ENCODE results near the gene LOXL1. TPM values are rescaled to one million over a fixed set of nuclear protein-coding genes. Genes with fewer than 3 reads are reported as not detected.

LOXL1 gene
- total RNA-seq, 2 experiments from 2014 or later = 2.1 to 2.4 TPM

DNA sequence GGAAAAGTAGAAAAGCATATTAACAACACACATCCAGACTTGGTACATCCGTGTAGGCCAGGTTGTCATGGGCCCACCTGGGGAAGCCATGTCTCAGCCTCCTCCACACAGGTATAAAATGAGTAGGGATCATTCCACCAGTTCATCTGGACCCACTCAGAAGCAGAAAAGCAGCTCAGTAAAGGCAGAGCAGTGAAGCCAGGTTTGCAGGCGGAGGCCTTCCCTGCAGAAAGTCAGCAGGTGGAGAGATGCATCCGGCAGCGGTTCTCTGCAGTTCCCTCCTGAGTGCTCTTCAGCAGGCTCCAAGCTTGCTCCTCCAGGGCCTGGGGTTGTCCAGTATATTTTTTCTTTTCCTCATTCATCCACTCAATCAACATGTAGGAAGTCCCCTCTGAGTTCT, 22.1 kb downstream of the LOXL1 start:
- no peak for DNase-seq
- Mint-ChIP-seq H3K27me3 (no peaks in the 10 kb centered on the region), H3K27ac (no peak overlapping the region), H3K4me1 (peaks cover 3% of the 10 kb centered on the region), H3K9me3 (no peaks in the 10 kb centered on the region), H3K4me3 (no peak overlapping the region), H3K36me3 (no peaks in the 10 kb centered on the region)

DNA sequence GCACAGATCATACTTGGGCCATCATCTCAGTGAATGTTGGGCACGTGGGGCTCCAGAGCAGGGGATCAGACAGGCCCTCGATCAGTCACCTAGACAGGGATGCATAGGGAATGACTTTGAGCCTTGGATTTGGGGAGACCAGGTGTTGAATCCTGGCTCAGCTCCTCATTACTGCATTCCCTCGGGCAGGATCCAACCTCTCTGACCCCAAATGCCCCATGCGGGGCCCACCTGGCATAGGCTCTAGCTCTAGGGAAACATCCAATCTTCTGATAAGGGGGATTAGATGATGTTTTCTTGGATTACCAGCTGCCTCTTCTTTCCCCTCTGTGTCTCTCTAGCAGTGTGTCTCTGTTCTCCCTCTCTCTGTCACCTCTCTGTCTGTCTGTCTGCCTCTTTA, 22.7 kb downstream of the LOXL1 start:
- H3K36me3 Mint-ChIP-seq = no peaks in the 10 kb centered on the region
- H3K9me3 Mint-ChIP-seq = no peaks in the 10 kb centered on the region
- H3K4me1 Mint-ChIP-seq = peaks cover 3% of the 10 kb centered on the region
- no peaks in the 10 kb centered on the region for H3K27me3 Mint-ChIP-seq
- no peak for DNase-seq
- no peak overlapping the region for H3K4me3 Mint-ChIP-seq
- H3K27ac Mint-ChIP-seq = no peak overlapping the region

- Mint-ChIP-seq H3K27me3 (no peaks in the 10 kb centered on the region), H3K27ac (no peak overlapping the region), H3K4me3 (no peak overlapping the region), H3K36me3 (no peaks in the 10 kb centered on the region), H3K4me1 (peaks cover 3% of the 10 kb centered on the region), H3K9me3 (no peaks in the 10 kb centered on the region)
- no peak for DNase-seq
These were observed 23.2 kb downstream of the LOXL1 start for GRCh38 chr15:73949496-73949895.

GRCh38 chr15:73950479-73950830, 24.2 kb downstream of the LOXL1 start:
- Mint-ChIP-seq H3K27ac (no peak overlapping the region), H3K4me3 (no peak overlapping the region), H3K9me3 (no peaks in the 10 kb centered on the region), H3K4me1 (peaks cover 3% of the 10 kb centered on the region), H3K27me3 (no peaks in the 10 kb centered on the region), H3K36me3 (no peaks in the 10 kb centered on the region)
- no peak for DNase-seq

- H3K9me3 Mint-ChIP-seq = no peaks in the 10 kb centered on the region
- peaks cover 3% of the 10 kb centered on the region for H3K4me1 Mint-ChIP-seq
- H3K36me3 Mint-ChIP-seq = no peaks in the 10 kb centered on the region
- peak; percentile 73 for DNase-seq
- H3K27ac Mint-ChIP-seq = peak overlapping the region; percentile 73
- H3K27me3 Mint-ChIP-seq = no peaks in the 10 kb centered on the region
- H3K4me3 Mint-ChIP-seq = no peak overlapping the region
These were observed 24.7 kb downstream of the LOXL1 start for GRCh38 chr15:73950831-73951561.

DNA sequence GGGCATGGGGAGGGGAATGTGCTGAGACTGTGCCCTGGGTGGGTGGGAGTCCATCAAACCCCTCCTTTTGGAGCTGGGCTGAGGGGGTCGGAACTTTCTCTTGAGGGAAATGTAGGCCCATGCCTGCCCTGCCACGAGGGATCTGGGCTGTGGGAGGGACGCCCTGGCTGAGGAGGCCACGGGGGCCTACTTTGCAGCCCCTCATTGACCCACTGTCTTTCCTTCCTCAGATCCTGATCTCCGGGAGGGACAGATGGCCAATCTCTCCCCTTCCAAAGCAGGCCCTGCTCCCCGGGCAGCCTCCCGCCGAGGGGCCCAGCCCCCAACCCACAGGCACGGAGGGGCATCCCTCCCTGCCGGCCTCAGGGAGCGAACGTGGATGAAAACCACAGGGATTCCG, 25.3 kb downstream of the LOXL1 start:
- H3K27ac Mint-ChIP-seq = no peak overlapping the region
- H3K9me3 Mint-ChIP-seq = no peaks in the 10 kb centered on the region
- no peaks in the 10 kb centered on the region for H3K36me3 Mint-ChIP-seq
- no peaks in the 10 kb centered on the region for H3K27me3 Mint-ChIP-seq
- no peak overlapping the region for H3K4me3 Mint-ChIP-seq
- no peak for DNase-seq
- H3K4me1 Mint-ChIP-seq = peaks cover 4% of the 10 kb centered on the region

DNA sequence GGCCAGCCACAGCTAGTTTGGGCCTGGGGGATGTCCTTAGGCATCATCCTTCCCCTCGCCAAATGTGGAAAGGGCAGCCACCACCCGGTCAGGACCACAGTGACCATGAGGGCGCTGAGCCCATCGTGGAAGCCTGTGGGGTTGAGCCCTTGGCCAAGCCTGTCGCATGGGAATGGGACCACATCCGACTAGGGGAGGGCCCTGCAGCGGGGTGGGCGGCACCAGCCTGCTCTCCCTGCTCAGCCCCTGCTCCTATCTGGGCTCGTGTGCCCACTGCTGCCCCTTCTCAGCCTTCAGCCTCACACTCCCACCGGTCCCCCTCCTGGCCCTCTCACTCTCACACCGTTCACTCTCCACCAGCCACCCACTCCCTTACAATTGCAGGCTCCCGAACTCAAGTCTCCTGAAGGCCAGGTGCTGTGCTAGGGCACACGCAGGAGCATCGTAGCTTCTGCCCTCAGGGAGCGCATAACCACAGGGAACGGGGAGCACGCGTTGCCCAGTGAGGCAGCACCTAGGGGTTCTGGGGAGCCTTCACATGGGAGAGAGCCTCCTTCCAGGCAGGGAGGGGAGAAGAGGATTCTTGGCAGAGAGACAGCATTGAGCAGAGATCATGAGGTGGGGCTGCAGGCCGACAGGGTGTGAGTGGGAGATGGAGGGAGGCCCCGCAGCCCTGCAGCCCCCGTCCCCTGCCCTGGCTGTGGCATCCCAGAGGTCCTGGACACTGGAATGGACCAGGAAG, 26.1 kb downstream of the LOXL1 start:
- peaks cover 9% of the 10 kb centered on the region for H3K4me1 Mint-ChIP-seq
- H3K27me3 Mint-ChIP-seq = no peaks in the 10 kb centered on the region
- no peak for DNase-seq
- no peak overlapping the region for H3K4me3 Mint-ChIP-seq
- H3K36me3 Mint-ChIP-seq = no peaks in the 10 kb centered on the region
- H3K9me3 Mint-ChIP-seq = no peaks in the 10 kb centered on the region
- no peak overlapping the region for H3K27ac Mint-ChIP-seq

GRCh38 chr15:73952913-73953750, 26.9 kb downstream of the LOXL1 start:
- H3K9me3 Mint-ChIP-seq = no peaks in the 10 kb centered on the region
- H3K27ac Mint-ChIP-seq = no peak overlapping the region
- no peaks in the 10 kb centered on the region for H3K36me3 Mint-ChIP-seq
- no peak overlapping the region for H3K4me3 Mint-ChIP-seq
- H3K27me3 Mint-ChIP-seq = no peaks in the 10 kb centered on the region
- DNase-seq = no peak
- peaks cover 10% of the 10 kb centered on the region for H3K4me1 Mint-ChIP-seq

DNA sequence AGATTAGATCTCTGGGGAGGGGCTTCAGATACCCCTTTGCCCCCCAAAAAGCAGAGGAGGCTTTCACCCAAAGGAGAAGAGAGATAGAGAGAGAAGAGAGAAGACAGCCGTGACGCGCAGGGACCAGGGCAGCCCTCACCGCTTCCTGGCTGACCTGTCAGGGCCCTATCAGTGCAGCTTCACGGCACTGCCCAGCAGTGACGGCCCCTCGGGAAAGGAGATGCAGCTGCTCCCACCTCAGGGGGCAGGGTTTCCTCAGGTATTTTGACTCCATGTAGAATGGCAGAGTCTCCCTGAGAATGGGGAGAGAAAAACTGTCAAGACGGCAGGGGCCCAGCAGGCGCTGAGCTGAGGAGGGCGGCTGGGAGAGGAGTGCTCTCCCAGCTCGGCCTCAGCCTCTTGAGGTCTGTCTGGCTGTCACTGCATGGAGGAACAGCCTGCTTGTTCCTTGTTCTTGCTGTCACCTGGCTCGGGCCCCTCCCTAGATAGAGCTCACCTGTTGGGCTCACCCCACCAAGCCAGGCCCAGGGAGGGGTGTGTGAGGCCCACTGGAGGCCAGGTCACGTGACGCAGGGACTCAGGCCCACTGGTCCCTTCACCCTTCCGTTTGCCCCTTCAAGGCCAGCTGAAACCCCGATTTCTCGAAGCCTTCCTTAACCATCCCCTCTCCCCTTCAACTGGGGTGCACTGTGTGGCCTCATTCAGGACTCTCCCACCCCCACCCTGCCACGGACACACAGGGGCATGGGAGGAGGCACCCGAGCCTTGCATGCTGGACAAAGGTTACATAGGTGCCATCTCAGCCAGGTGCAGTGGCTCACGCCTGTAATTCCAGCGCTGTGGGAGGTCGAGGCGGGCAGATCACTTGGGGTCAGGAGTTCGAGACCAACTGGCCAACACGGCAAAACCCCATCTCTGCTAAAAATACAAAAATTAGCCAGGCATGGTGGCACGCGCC, 28.2 kb downstream of the LOXL1 start:
- DNase-seq = no peak
- no peaks in the 10 kb centered on the region for H3K36me3 Mint-ChIP-seq
- H3K4me1 Mint-ChIP-seq = peaks cover 21% of the 10 kb centered on the region
- H3K27me3 Mint-ChIP-seq = no peaks in the 10 kb centered on the region
- no peaks in the 10 kb centered on the region for H3K9me3 Mint-ChIP-seq
- no peak overlapping the region for H3K27ac Mint-ChIP-seq
- H3K4me3 Mint-ChIP-seq = no peak overlapping the region

DNA sequence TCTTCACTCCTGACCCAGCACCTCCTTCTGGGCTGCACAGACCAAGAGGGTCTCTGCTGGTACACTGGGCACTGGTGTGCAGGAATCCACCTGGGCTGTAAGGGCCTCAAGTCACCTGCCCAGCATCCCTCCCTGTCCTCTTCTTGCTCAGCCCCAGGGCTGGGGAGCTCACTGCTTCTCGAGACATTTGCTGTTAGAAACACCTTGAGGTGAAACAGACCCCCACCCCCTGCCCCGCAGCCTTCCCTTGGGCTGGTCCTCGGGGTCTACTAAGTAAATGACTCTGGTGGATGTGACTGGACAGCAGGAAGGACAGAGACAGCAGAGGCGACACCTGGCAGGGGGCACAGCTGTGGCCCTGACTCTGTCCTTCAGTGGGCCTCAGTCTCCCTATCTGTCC, 29.1 kb downstream of the LOXL1 start:
- no peak overlapping the region for H3K4me3 Mint-ChIP-seq
- H3K4me1 Mint-ChIP-seq = peaks cover 25% of the 10 kb centered on the region
- no peaks in the 10 kb centered on the region for H3K9me3 Mint-ChIP-seq
- no peaks in the 10 kb centered on the region for H3K36me3 Mint-ChIP-seq
- H3K27ac Mint-ChIP-seq = no peak overlapping the region
- DNase-seq = no peak
- H3K27me3 Mint-ChIP-seq = no peaks in the 10 kb centered on the region

- peaks cover 27% of the 10 kb centered on the region for H3K4me1 Mint-ChIP-seq
- no peak overlapping the region for H3K4me3 Mint-ChIP-seq
- H3K9me3 Mint-ChIP-seq = no peaks in the 10 kb centered on the region
- H3K27me3 Mint-ChIP-seq = no peaks in the 10 kb centered on the region
- no peak for DNase-seq
- H3K36me3 Mint-ChIP-seq = no peaks in the 10 kb centered on the region
- H3K27ac Mint-ChIP-seq = no peak overlapping the region
These were observed 29.8 kb downstream of the LOXL1 start for GRCh38 chr15:73955861-73956742.

GRCh38 chr15:73956743-73957135, 30.5 kb downstream of the LOXL1 start:
- DNase-seq = no peak
- Mint-ChIP-seq H3K27me3 (no peaks in the 10 kb centered on the region), H3K27ac (no peak overlapping the region), H3K9me3 (no peaks in the 10 kb centered on the region), H3K4me3 (no peak overlapping the region), H3K36me3 (no peaks in the 10 kb centered on the region), H3K4me1 (peaks cover 23% of the 10 kb centered on the region)

DNA sequence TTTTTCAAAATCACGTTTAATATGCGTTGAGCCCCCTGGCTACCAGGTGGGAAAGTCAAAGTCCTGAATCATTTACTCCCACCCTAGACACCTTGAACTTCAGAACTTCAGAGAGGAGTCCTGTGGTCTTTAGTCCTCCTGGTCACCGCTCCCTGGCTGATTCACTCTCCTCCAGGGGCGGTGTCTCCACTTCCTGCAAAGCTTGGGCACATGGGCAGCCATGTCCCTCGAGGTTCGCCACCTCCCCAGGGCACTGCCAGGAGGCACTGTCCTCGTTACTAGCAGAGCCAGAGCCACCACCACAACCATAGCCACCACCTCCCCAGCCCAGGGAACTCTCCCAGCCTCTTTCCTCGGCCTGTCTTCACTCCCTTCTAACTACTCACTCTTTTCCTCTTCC, 31.0 kb downstream of the LOXL1 start:
- DNase-seq = no peak
- H3K4me3 Mint-ChIP-seq = no peak overlapping the region
- peaks cover 23% of the 10 kb centered on the region for H3K4me1 Mint-ChIP-seq
- no peaks in the 10 kb centered on the region for H3K36me3 Mint-ChIP-seq
- H3K27ac Mint-ChIP-seq = no peak overlapping the region
- H3K27me3 Mint-ChIP-seq = no peaks in the 10 kb centered on the region
- H3K9me3 Mint-ChIP-seq = no peaks in the 10 kb centered on the region

- DNase-seq = no peak
- H3K9me3 Mint-ChIP-seq = no peaks in the 10 kb centered on the region
- H3K36me3 Mint-ChIP-seq = no peaks in the 10 kb centered on the region
- H3K4me3 Mint-ChIP-seq = no peak overlapping the region
- H3K27ac Mint-ChIP-seq = no peak overlapping the region
- peaks cover 23% of the 10 kb centered on the region for H3K4me1 Mint-ChIP-seq
- H3K27me3 Mint-ChIP-seq = no peaks in the 10 kb centered on the region
These were observed 31.5 kb downstream of the LOXL1 start for GRCh38 chr15:73957785-73958184.
